GM21717 (cell line): ENCODE measurements around the gene SYNPO2.
"Not testable (repeated sequence)": the region's sequence is repeated elsewhere in the genome, so short reads cannot be mapped to it uniquely, and the experiment has no call there.

Experiments
- ATAC-seq: cut with Tn5 transposase; IDR thresholded peaks from one replicate; pipeline ENCODE4 v1.9.1; 2021; ENCODE audit warnings: mild to moderate bottlenecking, moderate library complexity; ENCODE audit not compliant: unreplicated experiment

SYNPO2 gene

GRCh38 chr4:119053245-119053644 is 164.6 kb downstream of the SYNPO2 start:
- no peak for ATAC-seq

- ATAC-seq: no peak
Measured at GRCh38 chr4:119053997-119054396, 165.3 kb downstream of the SYNPO2 start.

GRCh38 chr4:119057417-119057816 is 168.8 kb downstream of the SYNPO2 start:
- ATAC-seq: no peak

- no peak for ATAC-seq
Measured at GRCh38 chr4:119059221-119059620, 170.6 kb downstream of the SYNPO2 start.

- not testable (repeated sequence) for ATAC-seq
Measured at GRCh38 chr4:119067125-119067524, 178.5 kb downstream of the SYNPO2 start.

- not testable (repeated sequence) for ATAC-seq
Measured at GRCh38 chr4:119067670-119068360, 179.2 kb downstream of the SYNPO2 start.

GRCh38 chr4:119068529-119068962 is 179.9 kb downstream of the SYNPO2 start:
- no peak for ATAC-seq

GRCh38 chr4:119070301-119070700 is 181.6 kb downstream of the SYNPO2 start:
- no peak for ATAC-seq

GRCh38 chr4:119080721-119081541 is 192.3 kb downstream of the SYNPO2 start:
- ATAC-seq: no peak

GRCh38 chr4:119081542-119081859 is 192.8 kb downstream of the SYNPO2 start:
- ATAC-seq: no peak

- ATAC-seq: no peak
Measured at GRCh38 chr4:119081943-119082342, 193.3 kb downstream of the SYNPO2 start.

- no peak for ATAC-seq
Measured at GRCh38 chr4:119082661-119083060, 194.0 kb downstream of the SYNPO2 start.

- ATAC-seq: no peak
Measured at GRCh38 chr4:119084513-119084912, 195.9 kb downstream of the SYNPO2 start.

- ATAC-seq: no peak
Measured at GRCh38 chr4:119087121-119087520, 198.5 kb downstream of the SYNPO2 start.

- ATAC-seq: no peak
Measured at GRCh38 chr4:119087656-119088055, 199.0 kb downstream of the SYNPO2 start.

GRCh38 chr4:119093042-119093827 is 204.6 kb downstream of the SYNPO2 start:
- no peak for ATAC-seq

- no peak for ATAC-seq
Measured at GRCh38 chr4:119097282-119097900, 208.7 kb downstream of the SYNPO2 start.

GRCh38 chr4:119098306-119098705 is 209.7 kb downstream of the SYNPO2 start:
- ATAC-seq: no peak

- no peak for ATAC-seq
Measured at GRCh38 chr4:119099227-119099810, 210.7 kb downstream of the SYNPO2 start.

GRCh38 chr4:119100655-119101054 is 212.0 kb downstream of the SYNPO2 start:
- ATAC-seq: no peak

- ATAC-seq: no peak
Measured at GRCh38 chr4:119103263-119103662, 214.6 kb downstream of the SYNPO2 start.
